Measurements from ENCODE around the gene THBS4.
"Not testable (repeated sequence)": the region's sequence is repeated elsewhere in the genome, so short reads cannot be mapped to it uniquely, and the experiment has no call there.

The THBS4 gene

GRCh38 chr5:80077051-80077714 is 42.0 kb downstream of the THBS4 start:
- no peak for DNase-seq

- no peak for DNase-seq
Measured at GRCh38 chr5:80078921-80079320, 43.8 kb downstream of the THBS4 start.

GRCh38 chr5:80082281-80082680 is 47.1 kb downstream of the THBS4 start:
- no peak for DNase-seq

- DNase-seq: no peak
Measured at GRCh38 chr5:80082731-80083100, 47.6 kb downstream of the THBS4 start.

GRCh38 chr5:80083101-80083890 is 48.1 kb downstream of the THBS4 start:
- DNase-seq: no peak

GRCh38 chr5:80090884-80091166 is 55.7 kb downstream of the THBS4 start:
- no peak for DNase-seq

GRCh38 chr5:80091792-80092192 is 56.6 kb downstream of the THBS4 start:
- DNase-seq: not testable (repeated sequence)

GRCh38 chr5:80092486-80093107 is 57.4 kb downstream of the THBS4 start:
- DNase-seq: no peak

- no peak for DNase-seq
Measured at GRCh38 chr5:80093796-80094195, 58.6 kb downstream of the THBS4 start.

GRCh38 chr5:80094236-80094738 is 59.1 kb downstream of the THBS4 start:
- no peak for DNase-seq

GRCh38 chr5:80097451-80097850 is 62.3 kb downstream of the THBS4 start:
- DNase-seq: no peak

GRCh38 chr5:80101993-80102392 is 66.8 kb downstream of the THBS4 start:
- DNase-seq: no peak

GRCh38 chr5:80103371-80103770 is 68.2 kb downstream of the THBS4 start:
- no peak for DNase-seq

GRCh38 chr5:80105698-80106439 is 70.7 kb downstream of the THBS4 start:
- DNase-seq: no peak

GRCh38 chr5:80106916-80107315 is 71.8 kb downstream of the THBS4 start:
- DNase-seq: no peak

- DNase-seq: no peak
Measured at GRCh38 chr5:80109646-80110478, 74.7 kb downstream of the THBS4 start.

GRCh38 chr5:80111376-80111990 is 76.3 kb downstream of the THBS4 start:
- DNase-seq: not testable (repeated sequence)

- no peak for DNase-seq
Measured at GRCh38 chr5:80114860-80115259, 79.7 kb downstream of the THBS4 start.

GRCh38 chr5:80116000-80116399 is 80.9 kb downstream of the THBS4 start:
- DNase-seq: no peak

- DNase-seq: no peak
Measured at GRCh38 chr5:80116465-80116864, 81.3 kb downstream of the THBS4 start.

GRCh38 chr5:80117446-80117845 is 82.3 kb downstream of the THBS4 start:
- DNase-seq: no peak

- DNase-seq: no peak
Measured at GRCh38 chr5:80119372-80119771, 84.2 kb downstream of the THBS4 start.

Data from GDM1 (cell line).